ENCODE results near the gene PRKD2. TPM values are rescaled to one million over a fixed set of nuclear protein-coding genes. Genes with fewer than 3 reads are reported as not detected.

Gene PRKD2
- total RNA-seq, 1 donor from 2014 or later = 14.9 TPM

GRCh38 chr19:46661735-46662592 lies 55.0 kb downstream of the PRKD2 start:
- H2AFZ ChIP-seq (replicated peaks) = no peak overlapping the region
- H3K36me3 ChIP-seq = no peaks in the 10 kb centered on the region
- peaks cover 25% of the 10 kb centered on the region for H3K4me1 ChIP-seq
- H3K4me2 ChIP-seq = peak overlapping the region; percentile 71
- H3K9ac ChIP-seq = no peak overlapping the region
- peak; percentile 94 for DNase-seq (ENCODE audit: low spot score)
- TF ChIP-seq EZH2 (IDR thresholded peaks at IDR 0.05) (no peak), CTCF (IDR thresholded peaks at IDR 0.05) (peak; percentile 92)
- H3K27me3 Mint-ChIP-seq (ENCODE audit: insufficient read depth, low read depth) = peaks cover 7% of the 10 kb centered on the region
- H3K27ac Mint-ChIP-seq = no peak overlapping the region
- no peaks in the 10 kb centered on the region for H3K79me2 ChIP-seq (ENCODE audit: low read depth)
- peak overlapping the region; percentile 37 for H3K4me3 ChIP-seq
- H3K9me3 Mint-ChIP-seq = no peaks in the 10 kb centered on the region
- peaks cover 15% of the 10 kb centered on the region for H4K20me1 ChIP-seq (ENCODE audit: low read depth)
- H3K36me3 Mint-ChIP-seq = no peaks in the 10 kb centered on the region
- peak overlapping the region; percentile 88 for H3K4me3 Mint-ChIP-seq
- H3K4me1 Mint-ChIP-seq = peaks cover 24% of the 10 kb centered on the region
- peak overlapping the region; percentile 47 for H3K27ac ChIP-seq
- peaks cover 35% of the 10 kb centered on the region for H3F3A ChIP-seq (ENCODE audit: low read depth)
- no peaks in the 10 kb centered on the region for H3K9me3 ChIP-seq (ENCODE audit: low read depth)
- H3K27me3 ChIP-seq = peaks cover 31% of the 10 kb centered on the region

GRCh38 chr19:46661020-46661731 lies 55.7 kb downstream of the PRKD2 start, which contains the start of gene DACT3:
DACT3 (minus strand) TSS chr19:46661182; CDS start chr19:46661064, 118 bp downstream.
- peaks cover 35% of the 10 kb centered on the region for H3F3A ChIP-seq (ENCODE audit: low read depth)
- Mint-ChIP-seq H3K4me1 (peaks cover 24% of the 10 kb centered on the region), H3K36me3 (no peaks in the 10 kb centered on the region), H3K27me3 (ENCODE audit: insufficient read depth, low read depth) (peaks cover 7% of the 10 kb centered on the region), H3K27ac (no peak within 1 kb of the TSS), H3K9me3 (no peaks in the 10 kb centered on the region), H3K4me3 (peak within 1 kb of the TSS; percentile 88)
- peaks cover 31% of the 10 kb centered on the region for H3K27me3 ChIP-seq
- TF ChIP-seq EZH2 (IDR thresholded peaks at IDR 0.05) (no peak), CTCF (IDR thresholded peaks at IDR 0.05) (no peak), EZH2phosphoT487 (IDR thresholded peaks at IDR 0.05) (no peak)
- DNase-seq (ENCODE audit: low spot score) = peak; percentile 100
- H2AFZ ChIP-seq (replicated peaks) = peak within 1 kb of the TSS; percentile 35
- peaks cover 15% of the 10 kb centered on the region for H4K20me1 ChIP-seq (ENCODE audit: low read depth)
- H3K9me3 ChIP-seq (ENCODE audit: low read depth) = no peaks in the 10 kb centered on the region
- no peaks in the 10 kb centered on the region for H3K79me2 ChIP-seq (ENCODE audit: low read depth)
- H3K9ac ChIP-seq = no peak within 1 kb of the TSS
- H3K36me3 ChIP-seq = no peaks in the 10 kb centered on the region
- H3K4me1 ChIP-seq = peaks cover 25% of the 10 kb centered on the region
- peak within 1 kb of the TSS; percentile 47 for H3K27ac ChIP-seq
- H3K4me2 ChIP-seq = peak within 1 kb of the TSS; percentile 91
- H3K4me3 ChIP-seq = peak within 1 kb of the TSS; percentile 58

GRCh38 chr19:46660551-46661019 lies 56.3 kb downstream of the PRKD2 start:
- Histone ChIP-seq H3K79me2 (ENCODE audit: low read depth) (no peaks in the 10 kb centered on the region), H2AFZ (replicated peaks) (peak overlapping the region; percentile 35), H3K9me3 (ENCODE audit: low read depth) (no peaks in the 10 kb centered on the region), H3K9ac (no peak overlapping the region), H3K4me2 (peak overlapping the region; percentile 91), H3K36me3 (no peaks in the 10 kb centered on the region), H4K20me1 (ENCODE audit: low read depth) (peaks cover 15% of the 10 kb centered on the region), H3K4me3 (peak overlapping the region; percentile 58), H3F3A (ENCODE audit: low read depth) (peaks cover 35% of the 10 kb centered on the region), H3K27ac (no peak overlapping the region), H3K4me1 (peaks cover 25% of the 10 kb centered on the region), H3K27me3 (peaks cover 31% of the 10 kb centered on the region)
- Mint-ChIP-seq H3K27me3 (ENCODE audit: insufficient read depth, low read depth) (peaks cover 7% of the 10 kb centered on the region), H3K4me1 (peaks cover 24% of the 10 kb centered on the region), H3K4me3 (peak overlapping the region; percentile 88), H3K36me3 (no peaks in the 10 kb centered on the region), H3K9me3 (no peaks in the 10 kb centered on the region), H3K27ac (no peak overlapping the region)
- TF ChIP-seq EZH2 (IDR thresholded peaks at IDR 0.05) (no peak), EZH2phosphoT487 (IDR thresholded peaks at IDR 0.05) (no peak), CTCF (IDR thresholded peaks at IDR 0.05) (no peak)
- peak; percentile 55 for DNase-seq (ENCODE audit: low spot score)
